Central memory CD8-positive, alpha-beta T cell (primary cell): ENCODE results near the gene BMP15.

Source experiments
- ATAC-seq: fragments of 150-1000 bp; cut with Tn5 transposase; replicated peaks from 2 replicates; pipeline ENCODE4 v1.10.0; 2022; ENCODE audit warnings: mild to moderate bottlenecking, moderate FRiP score, moderate number of reproducible peaks; ENCODE audit not compliant: poor library complexity, severe bottlenecking; ENCODE audit errors: extremely low read depth
- DNase-seq, 2 donors: peaks; one replicate each; pipeline ENCODE4 v3.0.0; 2021; ENCODE audit warnings: low spot score in 2 of 2
- H3K27ac Mint-ChIP-seq: one replicate; pipeline ENCODE4 v1.8.0; 2022; ENCODE audit warnings: low read depth, mild to moderate bottlenecking, moderate library complexity, mixed read lengths
- H3K27me3 Mint-ChIP-seq: one replicate; pipeline ENCODE4 v1.8.0; 2022; ENCODE audit warnings: mixed read lengths
- H3K36me3 Mint-ChIP-seq: one replicate; pipeline ENCODE4 v1.8.0; 2022; ENCODE audit warnings: mild to moderate bottlenecking, moderate library complexity, mixed read lengths; ENCODE audit not compliant: insufficient read depth
- H3K4me1 Mint-ChIP-seq: one replicate; pipeline ENCODE4 v1.8.0; 2022; ENCODE audit warnings: mixed read lengths
- H3K4me3 Mint-ChIP-seq: one replicate; pipeline ENCODE4 v1.8.0; 2022; ENCODE audit warnings: mild to moderate bottlenecking, moderate library complexity, mixed read lengths
- H3K9me3 Mint-ChIP-seq: one replicate; pipeline ENCODE4 v1.8.0; 2022; ENCODE audit warnings: mixed read lengths

Gene BMP15

DNA sequence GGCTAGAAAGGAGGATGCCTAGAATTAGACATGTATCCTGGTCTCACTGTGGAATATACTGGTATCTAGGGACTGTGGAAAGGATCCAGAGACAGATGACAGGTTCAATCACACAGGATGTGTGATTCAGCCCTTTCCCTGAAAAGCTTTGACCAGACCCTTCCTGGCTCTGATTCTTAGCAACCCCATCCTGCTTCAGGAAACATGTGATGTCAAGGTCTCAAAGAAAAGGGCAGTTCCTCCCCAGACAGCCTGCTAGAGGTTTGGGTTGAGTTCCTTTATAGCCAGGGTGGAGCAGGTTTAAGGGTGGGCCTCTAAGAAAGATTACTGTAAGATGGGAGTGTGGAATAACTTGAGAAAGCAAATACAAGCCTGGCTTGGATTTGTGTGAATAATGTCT lies 3.0 kb downstream of the BMP15 start:
- DNase-seq (no peak), ATAC-seq (no peak)
- no peaks in the 10 kb centered on the region for H3K4me1 Mint-ChIP-seq
- H3K4me3 Mint-ChIP-seq: no peak overlapping the region
- H3K9me3 Mint-ChIP-seq: no peaks in the 10 kb centered on the region
- no peak overlapping the region for H3K27ac Mint-ChIP-seq
- H3K36me3 Mint-ChIP-seq: no peaks in the 10 kb centered on the region
- H3K27me3 Mint-ChIP-seq: no peaks in the 10 kb centered on the region

DNA sequence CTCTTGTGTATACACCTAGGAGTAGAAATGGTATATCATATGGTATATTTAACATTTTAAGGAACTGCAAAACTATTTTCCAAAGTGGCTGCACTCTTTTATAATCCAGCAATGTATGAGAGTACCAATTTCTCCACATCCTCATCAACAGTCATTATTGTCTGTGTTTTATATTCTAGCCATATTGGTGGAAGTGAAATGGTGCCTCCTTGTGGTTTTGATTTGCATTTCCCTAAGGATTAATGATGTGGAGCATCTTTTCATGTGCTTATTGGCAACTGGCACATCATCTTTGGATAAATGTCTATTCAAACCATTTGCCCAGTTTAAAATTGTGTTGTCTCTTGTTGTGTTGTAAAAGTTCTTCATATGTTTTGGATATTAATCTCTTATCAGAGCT lies 9.6 kb downstream of the BMP15 start:
- no peaks in the 10 kb centered on the region for H3K36me3 Mint-ChIP-seq
- no peaks in the 10 kb centered on the region for H3K4me1 Mint-ChIP-seq
- H3K4me3 Mint-ChIP-seq: no peak overlapping the region
- no peak for ATAC-seq
- H3K9me3 Mint-ChIP-seq: no peaks in the 10 kb centered on the region
- no peak overlapping the region for H3K27ac Mint-ChIP-seq
- no peaks in the 10 kb centered on the region for H3K27me3 Mint-ChIP-seq
- no peak for DNase-seq

DNA sequence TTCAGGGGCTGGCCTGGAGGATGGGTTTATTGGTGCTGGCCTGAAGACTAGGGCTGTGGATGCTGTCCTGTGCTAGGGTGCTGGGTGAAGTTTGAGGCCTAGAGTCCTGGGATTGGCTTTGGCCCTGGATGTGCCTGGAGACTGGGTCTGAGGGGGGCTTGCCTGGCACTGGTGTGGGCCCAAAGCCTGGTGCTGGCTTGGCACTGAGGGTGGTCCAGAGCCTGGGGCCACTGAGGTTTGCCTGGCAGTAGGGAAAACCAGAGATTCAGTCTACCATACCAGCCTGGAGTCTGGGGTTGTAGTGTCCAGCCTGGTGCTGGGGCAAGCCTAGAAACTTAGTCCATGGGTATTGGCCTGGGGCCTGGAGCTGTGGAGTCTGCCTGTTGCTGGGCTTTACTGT lies 16.6 kb downstream of the BMP15 start:
- Mint-ChIP-seq H3K27me3 (no peaks in the 10 kb centered on the region), H3K36me3 (no peaks in the 10 kb centered on the region), H3K4me1 (no peaks in the 10 kb centered on the region), H3K9me3 (no peaks in the 10 kb centered on the region), H3K27ac (no peak overlapping the region), H3K4me3 (no peak overlapping the region)
- DNase-seq: no peak
- no peak for ATAC-seq

DNA sequence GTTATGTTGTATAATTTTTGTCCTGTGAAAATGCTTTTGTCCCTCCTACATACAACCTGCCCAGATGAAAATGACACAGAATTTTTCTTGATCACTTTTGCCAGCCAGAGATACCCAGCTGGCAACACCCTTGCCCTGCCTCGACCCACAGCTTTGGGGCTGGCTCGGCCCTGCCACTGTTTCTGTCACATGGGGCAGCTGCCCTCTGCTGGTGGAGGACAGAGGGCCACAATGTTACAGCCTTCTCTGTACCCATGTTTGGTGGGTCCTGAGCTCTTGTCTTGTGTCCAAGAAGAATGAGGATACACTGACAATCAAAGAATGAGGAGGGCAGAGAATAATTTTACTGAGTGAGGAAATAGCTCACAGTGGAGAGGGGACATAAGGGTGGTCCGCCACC lies 31.1 kb downstream of the BMP15 start:
- no peak overlapping the region for H3K27ac Mint-ChIP-seq
- no peak overlapping the region for H3K4me3 Mint-ChIP-seq
- H3K27me3 Mint-ChIP-seq: peaks cover 18% of the 10 kb centered on the region
- no peaks in the 10 kb centered on the region for H3K36me3 Mint-ChIP-seq
- no peaks in the 10 kb centered on the region for H3K4me1 Mint-ChIP-seq
- ATAC-seq (no peak), DNase-seq (no peak)
- H3K9me3 Mint-ChIP-seq: no peaks in the 10 kb centered on the region

DNA sequence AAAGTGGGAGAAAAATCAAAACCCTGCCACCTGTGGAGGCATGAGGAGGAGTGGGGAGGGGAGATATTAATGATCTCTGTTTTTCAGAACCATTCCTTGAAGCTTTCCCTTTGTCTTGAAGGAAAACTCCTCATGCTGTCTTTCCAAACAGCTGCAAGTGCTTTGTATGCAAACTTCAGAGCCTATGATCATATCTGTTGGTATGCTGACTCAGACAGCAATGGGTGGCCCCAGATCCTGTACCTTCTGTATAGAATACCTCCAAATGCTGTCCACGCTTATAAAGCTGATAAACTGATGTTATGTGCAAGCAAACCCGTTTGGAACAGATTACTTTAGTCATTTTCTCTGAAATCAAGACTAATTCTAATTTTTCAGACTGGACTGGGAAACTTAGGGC lies 31.9 kb downstream of the BMP15 start:
- no peak overlapping the region for H3K4me3 Mint-ChIP-seq
- no peak overlapping the region for H3K27ac Mint-ChIP-seq
- H3K36me3 Mint-ChIP-seq: no peaks in the 10 kb centered on the region
- H3K27me3 Mint-ChIP-seq: peaks cover 21% of the 10 kb centered on the region
- DNase-seq: no peak
- no peaks in the 10 kb centered on the region for H3K9me3 Mint-ChIP-seq
- no peak for ATAC-seq
- H3K4me1 Mint-ChIP-seq: no peaks in the 10 kb centered on the region

DNA sequence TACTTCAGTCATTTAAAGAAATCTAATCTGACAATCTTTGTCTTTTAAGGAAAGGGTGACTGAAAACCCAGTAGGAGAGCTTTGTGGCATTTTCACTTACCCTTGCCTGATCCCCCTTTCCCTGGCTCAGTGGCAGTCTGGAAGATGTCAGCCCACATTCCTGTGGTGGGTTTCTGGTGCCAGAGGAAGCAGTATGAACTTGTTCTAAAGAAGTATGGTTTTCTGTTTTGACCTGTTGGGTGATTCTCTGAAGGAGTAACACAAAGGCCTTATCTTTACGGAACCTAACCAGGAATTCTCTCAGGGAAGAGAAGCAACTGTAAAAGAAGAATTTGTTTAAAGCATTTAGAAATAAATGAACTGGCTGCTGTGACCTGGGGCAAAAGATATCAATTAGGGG lies 41.9 kb downstream of the BMP15 start:
- Mint-ChIP-seq H3K4me3 (no peak overlapping the region), H3K9me3 (no peaks in the 10 kb centered on the region), H3K27ac (no peak overlapping the region), H3K27me3 (peaks cover 17% of the 10 kb centered on the region), H3K4me1 (no peaks in the 10 kb centered on the region), H3K36me3 (no peaks in the 10 kb centered on the region)
- ATAC-seq (no peak), DNase-seq (no peak)

DNA sequence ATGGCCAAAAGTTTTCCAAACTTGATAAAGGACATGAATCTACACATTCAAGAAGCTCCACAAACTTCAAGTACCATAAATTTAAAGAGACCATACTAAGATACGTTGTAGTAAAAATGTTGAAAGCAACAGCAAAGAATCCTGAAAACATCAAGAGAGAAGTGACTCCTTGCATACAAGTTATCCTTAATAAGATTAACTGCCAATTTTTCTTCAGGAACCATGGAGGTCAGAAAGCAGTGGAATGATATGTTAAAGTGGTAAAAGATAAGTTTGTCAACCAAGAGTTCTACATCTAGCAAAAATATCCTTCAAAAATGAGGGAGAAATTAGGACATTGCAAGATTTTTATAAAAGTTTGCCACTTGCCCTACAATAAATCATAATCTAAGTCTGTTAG lies 43.3 kb downstream of the BMP15 start:
- H3K36me3 Mint-ChIP-seq: no peaks in the 10 kb centered on the region
- H3K4me3 Mint-ChIP-seq: no peak overlapping the region
- no peaks in the 10 kb centered on the region for H3K9me3 Mint-ChIP-seq
- no peaks in the 10 kb centered on the region for H3K4me1 Mint-ChIP-seq
- DNase-seq (no peak), ATAC-seq (no peak)
- H3K27ac Mint-ChIP-seq: no peak overlapping the region
- H3K27me3 Mint-ChIP-seq: peaks cover 13% of the 10 kb centered on the region

DNA sequence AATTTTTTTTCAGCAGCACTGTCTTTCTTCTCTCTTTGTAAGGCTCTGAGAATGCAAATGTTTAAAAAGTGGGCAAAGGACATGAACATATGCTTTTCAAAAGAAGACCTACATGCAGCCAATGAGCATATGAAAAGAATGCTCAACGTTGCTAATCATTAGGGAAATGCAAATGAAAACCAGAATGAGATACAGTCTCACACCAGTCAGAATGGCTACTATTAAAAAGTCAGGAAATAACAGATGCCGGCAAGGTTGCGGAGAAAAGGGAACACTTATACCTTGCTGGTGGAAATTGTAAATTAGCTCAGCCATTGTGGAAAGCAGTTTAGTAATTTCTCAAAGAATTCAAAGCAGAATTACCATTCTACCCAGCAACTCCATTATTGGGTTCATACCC lies 51.6 kb downstream of the BMP15 start:
- Mint-ChIP-seq H3K27me3 (no peaks in the 10 kb centered on the region), H3K9me3 (no peaks in the 10 kb centered on the region), H3K4me3 (no peak overlapping the region), H3K27ac (no peak overlapping the region), H3K4me1 (no peaks in the 10 kb centered on the region), H3K36me3 (no peaks in the 10 kb centered on the region)
- ATAC-seq (no peak), DNase-seq (no peak)

DNA sequence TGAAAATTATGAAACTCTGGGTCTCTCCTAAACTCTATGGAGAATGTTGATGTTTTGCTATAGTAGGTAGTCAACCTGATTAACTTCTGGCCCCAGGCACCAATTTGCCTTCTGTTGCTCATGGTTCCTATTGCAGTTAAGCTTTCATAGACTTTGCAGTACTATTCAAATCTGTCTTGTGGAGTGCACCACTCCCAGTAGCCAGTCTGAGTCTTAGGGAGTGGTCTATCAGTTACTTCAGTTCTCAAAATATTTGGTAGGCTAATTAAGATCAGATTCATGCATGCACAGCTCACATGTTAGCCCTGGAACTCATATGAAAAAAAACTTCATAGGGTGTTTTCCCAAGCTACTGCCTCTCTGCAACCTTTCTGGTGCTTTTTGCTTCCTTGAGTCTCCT lies 53.3 kb downstream of the BMP15 start:
- DNase-seq (no peak), ATAC-seq (no peak)
- Mint-ChIP-seq H3K27me3 (no peaks in the 10 kb centered on the region), H3K4me1 (no peaks in the 10 kb centered on the region), H3K36me3 (no peaks in the 10 kb centered on the region), H3K27ac (no peak overlapping the region), H3K9me3 (no peaks in the 10 kb centered on the region), H3K4me3 (no peak overlapping the region)
